Stimulated activated CD4-positive, alpha-beta T cell treated with anti-CD3 and anti-CD28 coated beads, Interleukin-4, amount 100 ng/mL, for 24 hours (primary cell): ENCODE measurements around the gene ANXA6.

ENCODE experiments used
- DNase-seq: peaks from one replicate; pipeline ENCODE4 v3.0.0-alpha.2; 2020

ANXA6 gene

DNA sequence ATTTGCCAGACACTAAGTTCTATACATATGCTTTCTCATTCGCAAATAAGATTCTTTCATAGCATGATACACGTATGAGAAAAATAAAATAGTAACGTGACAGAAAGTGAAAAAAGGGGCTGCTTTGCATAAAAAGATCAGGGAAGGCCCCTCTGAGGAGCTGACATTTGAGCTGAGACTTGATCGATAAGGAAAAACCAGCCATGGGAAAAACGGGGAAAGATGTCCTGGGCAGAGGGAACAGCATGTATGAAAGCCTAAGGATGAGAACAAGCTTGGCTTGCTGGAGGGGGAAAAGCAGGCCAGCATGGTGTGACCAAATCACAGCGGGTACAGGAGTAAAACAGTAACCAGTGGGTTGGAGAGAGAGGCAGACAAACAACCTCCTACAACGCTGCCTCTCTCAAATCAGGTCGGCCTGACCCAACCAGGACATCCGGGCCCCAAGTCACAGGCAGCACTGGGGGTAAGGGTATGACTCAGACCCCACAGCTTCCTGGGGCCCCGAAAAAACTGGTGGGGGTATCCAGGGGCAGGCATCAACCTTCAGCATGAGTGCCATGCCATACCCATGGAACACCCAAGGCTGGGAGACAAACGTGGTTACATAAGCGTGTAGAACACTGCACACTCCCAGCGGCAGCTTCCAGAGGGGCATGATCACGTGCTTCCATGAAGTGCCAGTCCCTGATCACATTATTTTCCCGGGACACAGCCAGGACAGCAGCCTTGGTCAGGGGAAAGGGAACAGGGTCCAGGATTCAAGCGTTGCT is 78.9 kb downstream of the ANXA6 start:
- peak; percentile 85 for DNase-seq

- no peak for DNase-seq
Observed at GRCh38 chr5:151077967-151078366, 79.6 kb downstream of the ANXA6 start.

DNA sequence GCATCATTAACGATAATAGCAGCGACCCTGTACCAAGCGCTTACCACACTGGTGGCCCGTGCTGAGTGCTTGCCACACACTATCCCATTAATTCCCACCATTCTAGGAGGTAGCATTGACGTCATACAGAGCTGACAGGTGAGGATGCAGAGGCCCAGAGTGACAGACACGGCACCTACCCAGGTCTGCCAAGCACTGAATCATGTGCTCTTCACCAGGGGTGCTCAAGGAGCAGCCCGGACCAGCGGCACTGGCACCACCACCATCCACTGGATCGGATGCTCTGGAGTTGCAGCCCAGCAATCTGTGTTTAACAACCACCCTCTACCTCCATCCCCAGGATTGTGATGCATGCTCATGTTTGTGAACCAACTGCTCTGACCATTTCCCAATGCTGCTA is 80.2 kb downstream of the ANXA6 start:
- DNase-seq = no peak

DNA sequence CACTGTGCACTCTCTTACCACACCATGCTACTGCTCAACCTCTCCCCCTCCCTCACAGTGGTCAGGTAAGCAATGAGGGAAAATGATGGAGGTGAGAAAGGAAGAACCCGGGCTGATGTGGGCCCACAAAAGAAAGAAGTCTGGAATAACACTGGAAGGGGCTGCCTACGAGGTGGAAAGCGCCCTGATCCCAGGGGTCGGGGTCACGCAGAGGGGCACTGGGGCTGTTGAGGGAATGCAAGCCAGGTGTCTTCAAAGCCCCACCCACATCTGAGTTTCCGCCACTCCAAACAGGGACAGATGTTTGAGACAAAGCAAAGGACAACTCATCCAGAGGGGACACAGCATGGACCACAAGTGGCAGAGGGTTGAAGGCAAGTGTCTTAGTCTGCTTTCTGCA is 81.0 kb downstream of the ANXA6 start:
- no peak for DNase-seq

DNA sequence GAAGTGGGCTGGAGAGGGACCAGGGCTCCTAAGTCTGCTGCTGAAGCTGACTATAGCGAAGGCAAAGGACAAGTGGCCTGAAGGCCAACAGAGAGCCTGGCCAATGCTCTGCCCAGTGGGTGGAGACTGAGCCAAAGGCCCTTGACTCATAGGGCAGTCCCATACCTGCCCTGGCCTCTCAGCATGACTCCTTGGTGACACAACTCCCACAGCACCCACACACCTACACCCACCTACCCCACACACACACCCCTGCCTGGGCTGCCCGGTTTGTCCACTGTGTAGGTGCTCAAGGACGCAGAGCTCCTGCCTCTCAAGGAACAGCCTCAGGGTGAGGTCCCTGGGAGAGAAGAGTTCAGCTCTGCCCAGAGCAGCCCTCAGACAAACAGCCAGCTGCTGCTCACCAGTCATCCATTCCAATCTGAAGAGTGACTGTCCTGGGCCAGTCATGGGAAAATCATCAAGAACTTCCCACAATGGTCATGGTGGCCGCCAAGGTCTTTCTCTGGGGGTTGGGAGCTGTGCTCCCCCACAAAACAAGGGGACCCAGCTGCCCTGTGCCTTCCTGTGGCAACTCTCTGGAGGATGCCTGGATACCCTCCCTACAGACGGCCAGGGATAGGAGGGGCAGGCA is 81.8 kb downstream of the ANXA6 start:
- no peak for DNase-seq

- no peak for DNase-seq
Observed at GRCh38 chr5:151074557-151074956, 83.0 kb downstream of the ANXA6 start.

- no peak for DNase-seq
Observed at GRCh38 chr5:151073280-151073679, 84.3 kb downstream of the ANXA6 start.

GRCh38 chr5:151072630-151073025 is 85.0 kb downstream of the ANXA6 start:
- DNase-seq = no peak

DNA sequence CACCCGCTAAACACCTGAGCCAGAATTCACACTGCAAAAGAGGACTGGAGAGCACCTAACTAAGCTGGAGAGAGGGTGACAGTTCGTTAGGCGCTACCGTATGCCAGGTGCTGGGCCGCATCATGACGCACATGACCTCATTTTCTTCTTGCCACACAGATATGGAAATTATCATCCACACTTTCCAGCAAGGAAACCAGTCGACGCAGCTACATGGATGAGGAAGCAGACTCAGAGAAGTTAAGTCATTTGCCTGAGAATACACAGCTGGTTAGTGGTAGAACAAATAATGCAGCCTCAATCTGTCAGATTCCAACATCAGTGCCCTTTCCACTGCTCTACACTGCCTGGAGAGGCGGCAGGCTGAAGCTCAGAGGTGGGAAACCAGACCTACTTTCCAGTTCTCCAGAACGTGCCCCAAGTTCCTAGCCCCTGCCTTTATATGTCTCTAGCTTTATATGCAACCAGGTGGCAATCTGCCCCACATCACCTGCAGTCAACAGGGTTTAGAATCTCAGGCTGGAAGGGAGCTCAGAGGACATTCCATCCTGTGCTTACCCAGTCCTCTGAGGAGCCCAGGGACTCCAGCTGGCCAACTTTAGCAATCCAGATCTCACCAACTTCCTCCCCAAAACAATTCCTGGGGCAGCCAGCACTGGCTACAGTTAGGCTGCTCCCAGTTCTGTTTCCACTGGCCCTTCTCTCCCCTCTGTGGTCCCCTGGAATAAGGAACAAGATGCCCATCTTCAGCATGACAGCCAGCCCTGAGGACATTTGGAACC is 85.5 kb downstream of the ANXA6 start:
- DNase-seq = no peak

DNA sequence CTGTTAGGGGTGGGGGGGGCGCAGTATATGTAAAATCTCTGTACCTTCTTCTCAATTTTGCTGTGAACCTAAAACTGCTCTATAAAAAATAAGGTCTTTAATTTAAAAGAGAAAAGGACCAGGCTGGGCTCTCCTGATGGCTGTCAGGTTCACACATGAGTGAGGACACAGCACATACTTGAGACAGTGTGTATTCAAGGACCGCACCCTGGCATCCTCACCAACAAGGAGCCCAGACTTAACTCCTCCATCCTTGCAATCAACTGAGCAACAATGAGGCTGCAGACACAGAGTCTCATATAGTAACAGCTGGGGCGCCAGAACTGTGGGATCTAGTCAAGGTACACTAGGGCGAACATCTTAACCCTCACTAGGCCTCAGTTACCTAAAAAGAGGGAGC is 86.6 kb downstream of the ANXA6 start:
- no peak for DNase-seq

GRCh38 chr5:151070449-151070848 is 87.1 kb downstream of the ANXA6 start:
- no peak for DNase-seq

DNA sequence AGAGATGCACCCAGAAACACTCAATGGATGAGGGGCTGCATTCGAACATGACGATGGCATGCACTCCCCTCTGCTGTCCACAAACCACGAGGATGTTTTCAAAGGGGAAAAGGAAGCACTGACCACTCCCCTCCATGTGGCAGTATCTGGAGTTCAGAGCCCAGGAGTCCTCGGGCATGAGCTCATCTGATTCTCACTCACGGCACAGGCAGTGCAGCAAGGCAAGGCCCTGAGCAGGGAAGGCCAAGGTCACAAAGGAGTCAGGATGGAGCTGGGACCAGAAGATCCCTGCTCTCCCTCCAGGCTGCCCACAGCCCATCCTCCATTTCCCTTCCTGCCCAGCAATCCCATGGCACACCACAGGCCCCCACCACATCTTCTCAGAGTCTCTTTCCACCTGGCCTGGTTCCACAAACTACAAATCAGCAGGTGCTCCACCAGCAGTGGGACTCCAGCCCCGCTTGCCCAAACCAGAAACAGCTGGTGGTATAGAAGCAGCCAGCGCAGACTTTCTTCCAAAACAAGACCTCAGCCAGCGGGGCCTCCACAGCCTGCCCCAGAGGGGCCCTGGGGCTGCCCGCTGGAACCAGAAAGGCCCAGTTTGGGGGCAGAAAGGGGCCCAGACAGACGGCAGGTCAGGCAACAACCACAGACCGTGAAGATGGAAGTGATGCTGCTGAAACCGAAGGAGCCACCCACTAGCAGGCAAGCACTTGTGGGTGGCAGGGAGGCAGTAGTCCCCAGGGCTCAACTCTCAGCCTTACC is 89.0 kb downstream of the ANXA6 start:
- peak; percentile 65 for DNase-seq

- DNase-seq = no peak
Observed at GRCh38 chr5:151067632-151068432, 89.7 kb downstream of the ANXA6 start.

DNA sequence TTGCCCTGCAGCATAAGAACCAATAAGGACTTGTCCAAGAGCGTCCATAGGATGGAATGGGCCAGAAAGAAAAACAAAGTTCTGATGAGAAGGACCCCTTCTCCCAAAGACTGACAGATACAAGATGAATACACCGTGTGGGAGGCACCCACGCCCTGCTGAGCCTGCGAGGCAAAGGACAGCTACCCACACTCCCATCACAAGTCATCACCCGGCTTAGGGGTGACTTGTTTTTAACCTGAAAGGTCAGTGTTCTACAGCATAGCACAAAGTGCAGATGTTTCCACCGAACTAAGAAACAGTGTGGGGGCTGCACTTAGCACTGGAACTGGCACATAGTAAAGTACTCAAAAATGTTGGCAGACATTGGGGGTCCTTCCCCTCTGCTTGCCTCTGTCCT is 90.7 kb downstream of the ANXA6 start:
- DNase-seq = no peak

DNA sequence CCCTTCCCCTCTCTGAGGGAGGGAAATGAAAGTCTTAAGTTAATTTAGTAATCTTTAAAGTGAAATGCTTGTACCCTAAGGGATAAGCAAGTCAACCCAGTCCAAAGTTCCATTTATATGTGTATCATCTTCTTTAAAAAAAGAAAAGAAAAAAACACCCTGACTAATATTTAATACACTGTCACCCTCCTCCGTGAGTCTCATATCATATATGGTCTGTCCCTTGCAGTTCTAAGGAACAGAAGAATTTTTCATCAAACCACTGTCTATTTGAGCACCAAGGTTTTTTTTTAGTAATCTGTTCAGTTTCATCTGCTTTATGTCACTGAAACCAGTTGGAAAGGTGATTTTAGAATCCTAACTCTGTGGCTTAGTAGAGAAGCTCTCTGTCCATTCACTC is 92.0 kb downstream of the ANXA6 start:
- DNase-seq = no peak

- no peak for DNase-seq
Observed at GRCh38 chr5:151064916-151065499, 92.6 kb downstream of the ANXA6 start.

- DNase-seq = no peak
Observed at GRCh38 chr5:151063142-151063989, 94.2 kb downstream of the ANXA6 start.

GRCh38 chr5:151062405-151063141 is 95.0 kb downstream of the ANXA6 start:
- no peak for DNase-seq

DNA sequence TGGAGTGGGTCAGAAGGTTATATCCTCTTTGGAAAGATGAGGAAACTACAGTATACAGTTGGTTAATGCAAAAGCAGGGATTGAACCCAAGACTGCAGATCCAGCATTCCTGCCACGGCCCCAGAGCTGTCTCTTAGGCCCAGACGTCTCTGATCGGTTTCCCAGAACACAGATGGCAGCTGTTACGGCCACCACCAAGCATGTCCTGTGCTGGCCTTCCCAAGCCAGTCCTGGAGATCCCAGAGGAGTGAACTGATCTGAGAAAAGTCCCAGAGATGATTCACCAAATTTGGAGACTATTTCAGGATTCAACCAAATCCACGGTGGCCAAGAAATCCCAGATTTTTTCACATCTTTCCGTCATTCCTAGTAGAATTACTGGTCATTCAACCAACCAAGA is 96.8 kb downstream of the ANXA6 start:
- no peak for DNase-seq

DNA sequence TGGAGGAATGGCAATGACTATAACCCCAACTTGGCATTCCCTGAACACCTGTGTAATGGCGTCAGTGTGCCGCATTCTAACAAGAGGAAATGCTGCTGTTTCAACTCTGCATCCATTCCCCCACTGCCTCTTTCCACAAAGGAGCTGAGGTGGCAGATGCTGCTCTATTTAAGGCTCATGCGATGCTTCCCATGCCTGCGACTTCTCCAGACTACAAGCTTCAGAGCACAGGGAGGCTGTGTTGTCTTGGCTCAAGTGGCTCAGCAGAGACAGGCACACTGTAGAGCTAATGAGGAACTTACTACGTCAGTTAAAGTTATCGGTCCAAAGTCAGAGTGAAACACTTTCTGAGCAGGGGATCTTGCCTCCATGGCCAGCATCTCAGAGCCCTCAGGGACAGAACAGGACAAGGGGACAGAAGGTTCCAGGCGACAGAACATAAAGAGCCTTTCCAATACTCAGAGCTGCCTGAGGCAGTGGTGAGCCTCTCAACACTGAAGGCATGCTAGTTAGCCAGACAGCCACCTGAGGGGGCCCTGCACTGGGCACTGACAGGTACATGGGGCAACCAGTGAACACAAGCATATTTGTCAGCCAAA is 98.6 kb downstream of the ANXA6 start:
- no peak for DNase-seq
